ENCODE data around the gene RPL41. TPM values are rescaled to one million over a fixed set of nuclear protein-coding genes. Genes with fewer than 3 reads are reported as not detected.
A peak's percentile ranks its signal among the peaks of the same experiment; 100 is the strongest.

RPL41 gene
- total and polyA plus RNA-seq, 9 of the 15 experiments (the other 6 are each of a cell fraction or from before 2014, with no cell fraction given) = 3,403 to 11,276 (median 5,604) TPM

GRCh38 chr12:56078427-56078826 lies 38.0 kb upstream of the RPL41 start:
- ATAC-seq = no peak
- H3K27ac ChIP-seq (ENCODE audit: extremely low read depth, low read depth, low read length) = no peak overlapping the region
- H3K9ac ChIP-seq (ENCODE audit: insufficient read depth in 1 of 2, low read depth in 2 of 2, low read length in 2 of 2) = no peak overlapping the region
- TF ChIP-seq HNRNPK (IDR thresholded peaks at IDR 0.05; ENCODE audit: low read depth, low read length, poor library complexity, severe bottlenecking) (no peak), ZFP91 (CRISPR knock-in tag; IDR thresholded peaks at IDR 0.05) (no peak), ELK1 (CRISPR knock-in tag; IDR thresholded peaks at IDR 0.05) (no peak), SP2 (IDR thresholded peaks at IDR 0.05; ENCODE audit: extremely low read depth, low read depth, low read length, poor library complexity, severe bottlenecking) (no peak), HEY1 (CRISPR knock-in tag; IDR thresholded peaks at IDR 0.05; ENCODE audit: borderline replicate concordance) (no peak), CUX1 (CRISPR knock-in tag; IDR thresholded peaks at IDR 0.05) (no peak)

More at GRCh38 chr12:56078427-56078826, 38.0 kb upstream of the RPL41 start:
- DNase-seq (ENCODE audit: extremely low read depth in 1 of 4, low spot score in 3 of 4) = peak in 1 of 4 experiments; percentile 4
- ChIA-PET POLR2A (no interaction called here), CTCF (ENCODE audit: low intra/inter-chr PET ratio) (no interaction called here)
- H4K20me1 ChIP-seq (replicated peaks; ENCODE audit: control insufficient read depth, insufficient read depth, low read length) = no peaks in the 10 kb centered on the region
- BruUV-seq (replicated peaks) = no TSS peak
- intact Hi-C loops (cut with micrococcal nuclease) (no loop called here), in situ Hi-C loops (cut with MboI) (no loop called here)
- peaks cover 30 to 40% of the 10 kb centered on the region in 2 experiments for H3K4me1 ChIP-seq (replicated peaks in 1 of 2; ENCODE audit: control insufficient read depth in 2 of 2, insufficient read depth in 2 of 2, low read length in 2 of 2)
- H3K36me3 ChIP-seq (ENCODE audit: control insufficient read depth, insufficient read depth, low read length) = no peaks in the 10 kb centered on the region
- no peaks in the 10 kb centered on the region for H3K9me3 ChIP-seq (replicated peaks; ENCODE audit: control insufficient read depth, insufficient read depth, low read depth, low read length)
- no peaks in the 10 kb centered on the region for H3K9me1 ChIP-seq (ENCODE audit: control insufficient read depth, insufficient read depth, low read length)
- FAIRE-seq = no peak
- H3K27me3 ChIP-seq (ENCODE audit: control insufficient read depth in 2 of 2, insufficient read depth in 2 of 2, low read length in 2 of 2) = no peaks in the 10 kb centered on the region
- H3K4me3 ChIP-seq = no peak overlapping the region
- H2AFZ ChIP-seq (ENCODE audit: low read depth, low read length) = no peak overlapping the region; the same call in 1 of the 2 replicates
- 100% methylated on average over 1 of the region's 1 CpG for WGBS (ENCODE audit: insufficient coverage, low coverage, missing lambda C conversion rate)
- H3K79me2 ChIP-seq (ENCODE audit: control insufficient read depth, insufficient read depth, low read length) = no peaks in the 10 kb centered on the region
- H3K4me2 ChIP-seq (ENCODE audit: insufficient read depth, low read length) = no peak overlapping the region

Measured in K562 (cell line).